DOHH2 (cell line): ENCODE data around the gene PTPDC1.

Experiments used
- EZH2phosphoT487 ChIP-seq: fragments of 200-600 bp; sonication (generic); IDR thresholded peaks from 2 replicates; pipeline ENCODE4 v1.6.1; 2017; ENCODE audit warnings: borderline replicate concordance, mild to moderate bottlenecking, antibody characterized with exemption, low read length, moderate library complexity, mixed read lengths
- TF ChIP-seq, protein P1 (sequence below): fragments of 200-600 bp; sonication (generic); IDR thresholded peaks from one replicate; pipeline ENCODE4 v1.5.1; 2014; ENCODE audit warnings: antibody characterized with exemption, mild to moderate bottlenecking, low read depth, low read length; ENCODE audit not compliant: poor library complexity, severe bottlenecking

- TF ChIP-seq, protein P1, sequence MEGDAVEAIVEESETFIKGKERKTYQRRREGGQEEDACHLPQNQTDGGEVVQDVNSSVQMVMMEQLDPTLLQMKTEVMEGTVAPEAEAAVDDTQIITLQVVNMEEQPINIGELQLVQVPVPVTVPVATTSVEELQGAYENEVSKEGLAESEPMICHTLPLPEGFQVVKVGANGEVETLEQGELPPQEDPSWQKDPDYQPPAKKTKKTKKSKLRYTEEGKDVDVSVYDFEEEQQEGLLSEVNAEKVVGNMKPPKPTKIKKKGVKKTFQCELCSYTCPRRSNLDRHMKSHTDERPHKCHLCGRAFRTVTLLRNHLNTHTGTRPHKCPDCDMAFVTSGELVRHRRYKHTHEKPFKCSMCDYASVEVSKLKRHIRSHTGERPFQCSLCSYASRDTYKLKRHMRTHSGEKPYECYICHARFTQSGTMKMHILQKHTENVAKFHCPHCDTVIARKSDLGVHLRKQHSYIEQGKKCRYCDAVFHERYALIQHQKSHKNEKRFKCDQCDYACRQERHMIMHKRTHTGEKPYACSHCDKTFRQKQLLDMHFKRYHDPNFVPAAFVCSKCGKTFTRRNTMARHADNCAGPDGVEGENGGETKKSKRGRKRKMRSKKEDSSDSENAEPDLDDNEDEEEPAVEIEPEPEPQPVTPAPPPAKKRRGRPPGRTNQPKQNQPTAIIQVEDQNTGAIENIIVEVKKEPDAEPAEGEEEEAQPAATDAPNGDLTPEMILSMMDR: no peak
- TF ChIP-seq EZH2phosphoT487: no peak
Measured at GRCh38 chr9:94078086-94078485, 6.2 kb upstream of the PTPDC1 start.
